NCI-H1048 (cell line): ENCODE measurements around the gene POLN.
"Not testable (repeated sequence)": the region's sequence is repeated elsewhere in the genome, so short reads cannot be mapped to it uniquely, and the experiment has no call there.

Experiments
- DNase-seq: peaks from one replicate; lab custom pipeline; 2025; lab: John Stamatoyannopoulos, UW

The POLN gene

GRCh38 chr4:2251073-2251794 is 9.3 kb upstream of the POLN start:
- DNase-seq: no peak

GRCh38 chr4:2250357-2251072 is 8.6 kb upstream of the POLN start:
- DNase-seq: no peak

- DNase-seq: no peak
Measured at GRCh38 chr4:2249526-2250356, 7.8 kb upstream of the POLN start.

- DNase-seq: no peak
Measured at GRCh38 chr4:2248821-2249261, 6.9 kb upstream of the POLN start.

GRCh38 chr4:2248044-2248780 is 6.3 kb upstream of the POLN start:
- no peak for DNase-seq

GRCh38 chr4:2247128-2248043 is 5.5 kb upstream of the POLN start:
- DNase-seq: no peak

- no peak for DNase-seq
Measured at GRCh38 chr4:2246384-2247127, 4.6 kb upstream of the POLN start.

- DNase-seq: no peak
Measured at GRCh38 chr4:2245787-2246275, 3.9 kb upstream of the POLN start.

GRCh38 chr4:2245057-2245786 is 3.3 kb upstream of the POLN start:
- no peak for DNase-seq

- DNase-seq: no peak
Measured at GRCh38 chr4:2243681-2244380, 1.9 kb upstream of the POLN start.

GRCh38 chr4:2241003-2241402 is 918 bp downstream of the POLN start:
- DNase-seq: no peak

GRCh38 chr4:2236944-2237666 is 4.8 kb downstream of the POLN start:
- DNase-seq: no peak

- DNase-seq: no peak
Measured at GRCh38 chr4:2231082-2231481, 10.8 kb downstream of the POLN start.

GRCh38 chr4:2226261-2226660 is 15.7 kb downstream of the POLN start:
- DNase-seq: no peak

GRCh38 chr4:2222838-2223237 is 19.1 kb downstream of the POLN start:
- no peak for DNase-seq

- not testable (repeated sequence) for DNase-seq
Measured at GRCh38 chr4:2221378-2221777, 20.5 kb downstream of the POLN start.

- DNase-seq: no peak
Measured at GRCh38 chr4:2220016-2220630, 21.8 kb downstream of the POLN start.
